HepG2 (cell line): Measurements from ENCODE around the gene CAST. TPM values are rescaled to one million over a fixed set of nuclear protein-coding genes. Genes with fewer than 3 reads are reported as not detected.

Experiments used
- CTCF ChIP-seq: sonication (generic); formaldehyde crosslinking; IDR thresholded peaks from 2 replicates; pipeline ENCODE4 v1.5.0; 2020; ENCODE audit warnings: mild to moderate bottlenecking, missing genetic modification reagents, moderate library complexity
- DNMT3B ChIP-seq: conservative IDR thresholded peaks from 2 replicates; pipeline ENCODE4 v1.6.1; 2016; ENCODE audit warnings: missing biosample characterization, control low read depth
- ETV6 ChIP-seq: sonication (generic); formaldehyde crosslinking; conservative IDR thresholded peaks from 2 replicates; pipeline ENCODE4 v1.4.0; 2020; ENCODE audit warnings: missing genetic modification reagents
- FOXA1 ChIP-seq, 2 experiments: fragments of 450-650 bp in 1 of 2; sonication (generic) in 1 of 2; formaldehyde crosslinking in 1 of 2; IDR thresholded peaks; 2 replicates each; pipeline versions ENCODE4 v1.4.0 to v1.6.1; 2016 to 2020; ENCODE audit warnings: missing genetic modification reagents in 1 of 2
- GFI1 ChIP-seq: sonication (generic); formaldehyde crosslinking; IDR thresholded peaks from 2 replicates; pipeline ENCODE4 v1.5.0; 2020; ENCODE audit warnings: missing genetic modification reagents, mild to moderate bottlenecking, borderline replicate concordance
- HMGXB3 ChIP-seq: sonication (generic); formaldehyde crosslinking; IDR thresholded peaks from 2 replicates; pipeline ENCODE4 v1.4.0; 2020; ENCODE audit warnings: missing genetic modification reagents, borderline replicate concordance
- HMGXB4 ChIP-seq, 2 experiments: sonication (generic) in 1 of 2; formaldehyde crosslinking in 1 of 2; IDR thresholded peaks; 2 replicates each; pipeline versions ENCODE4 v1.4.0 to v1.6.1; 2018 to 2020; ENCODE audit warnings: missing genetic modification reagents in 2 of 2, borderline replicate concordance in 1 of 2, low read depth in 1 of 2, mild to moderate bottlenecking in 1 of 2, missing biosample characterization in 1 of 2
- KLF13 ChIP-seq: sonication (generic); formaldehyde crosslinking; IDR thresholded peaks from 2 replicates; pipeline ENCODE4 v1.4.0; 2020; ENCODE audit warnings: mild to moderate bottlenecking, missing genetic modification reagents
- RXRA ChIP-seq: sonication (generic); formaldehyde crosslinking; IDR thresholded peaks from 2 replicates; pipeline ENCODE4 v1.5.1; 2020; ENCODE audit warnings: missing genetic modification reagents
- XRCC5 ChIP-seq: fragments of 200-400 bp; formaldehyde crosslinking; optimal IDR thresholded peaks from 2 replicates; pipeline ENCODE3; 2017; ENCODE audit warnings: mild to moderate bottlenecking, low read length
- ZFP41 ChIP-seq: sonication (generic); formaldehyde crosslinking; IDR thresholded peaks from 2 replicates; pipeline ENCODE4 v1.4.0; 2020; ENCODE audit warnings: mild to moderate bottlenecking, missing genetic modification reagents, borderline replicate concordance
- ZFP90 ChIP-seq: sonication (generic); formaldehyde crosslinking; IDR thresholded peaks from 2 replicates; pipeline ENCODE4 v1.8.0; 2022; ENCODE audit warnings: missing genetic modification reagents, mild to moderate bottlenecking, inconsistent platforms, borderline replicate concordance
- ZNF12 ChIP-seq: sonication (generic); formaldehyde crosslinking; IDR thresholded peaks from 2 replicates; pipeline ENCODE4 v1.5.0; 2020; ENCODE audit warnings: missing genetic modification reagents
- ZNF17 ChIP-seq: sonication (generic); formaldehyde crosslinking; IDR thresholded peaks from 2 replicates; pipeline ENCODE4 v1.5.0; 2020; ENCODE audit warnings: mild to moderate bottlenecking, missing genetic modification reagents
- ZNF335 ChIP-seq: sonication (generic); formaldehyde crosslinking; IDR thresholded peaks from 2 replicates; pipeline ENCODE4 v1.4.0; 2020; ENCODE audit warnings: missing genetic modification reagents
- ZNF343 ChIP-seq: sonication (generic); formaldehyde crosslinking; IDR thresholded peaks from 2 replicates; pipeline ENCODE4 v1.4.0; 2020; ENCODE audit warnings: mild to moderate bottlenecking, missing genetic modification reagents
- ZNF644 ChIP-seq: IDR thresholded peaks from 2 replicates; pipeline ENCODE4 v1.6.1; 2016; ENCODE audit warnings: low read depth
- ZNF691 ChIP-seq: sonication (generic); formaldehyde crosslinking; IDR thresholded peaks from 2 replicates; pipeline ENCODE4 v1.4.0; 2020; ENCODE audit warnings: missing genetic modification reagents, low read depth, mild to moderate bottlenecking, borderline replicate concordance
- ZSCAN12 ChIP-seq: sonication (generic); formaldehyde crosslinking; IDR thresholded peaks from 2 replicates; pipeline ENCODE4 v1.9.0; 2021; ENCODE audit warnings: mild to moderate bottlenecking, missing genetic modification reagents
- polyA plus RNA-seq, 8 experiments: library from polyadenylated mRNA; depleted of rRNA in 3 of 8; stranded (reverse) in 7 of 8; unstranded in 1 of 8; fragments of >200 nt; fragmentation: Illumina TruSeq in 4 of 8; extraction: Trizol in 4 of 8; gene quantifications; 2 replicates each; pipeline versions ENCODE4 v1.2.1 to v1.2.3, GENCODE V29; 2011 to 2016; ENCODE audit warnings: low read depth in 4 of 8, missing spikeins in 1 of 8, mixed read lengths in 1 of 8; ENCODE audit not compliant: insufficient read depth in 1 of 8
- total RNA-seq, 5 experiments: library from RNA; depleted of rRNA; stranded (reverse); fragments of >200 nt; fragmentation: Illumina TruSeq; extraction: Trizol; gene quantifications; 2 replicates each; pipeline ENCODE4 v1.2.3, GENCODE V29; 2016; ENCODE audit warnings: low read depth in 1 of 5

Gene CAST
- total and polyA plus RNA-seq, 2 of the 13 experiments (the other 11 are each of a cell fraction or from before 2014, with no cell fraction given), result 42.1 to 67.6 TPM

GRCh38 chr5:96807075-96807654 is 145.0 kb downstream of the CAST start (continued):
- no peak for TF ChIP-seq HMGXB3
- no peak for TF ChIP-seq ZNF644 (CRISPR knock-in tag)
- TF ChIP-seq FOXA1 (IDR thresholded peaks at IDR 0.05), result no peak
- peak; percentile 19; the same call in 1 of the 2 replicates for TF ChIP-seq FOXA1 (CRISPR knock-in tag; IDR thresholded peaks at IDR 0.05)
- TF ChIP-seq DNMT3B (CRISPR knock-in tag), result no peak
- TF ChIP-seq ZNF335 (CRISPR knock-in tag), result 0 out of 2 replicates have a peak, but pooled peaks have one; percentile 37
- TF ChIP-seq RXRA (CRISPR knock-in tag), result no peak
- no peak for TF ChIP-seq ZNF12 (CRISPR knock-in tag)
- TF ChIP-seq KLF13, result no peak
- 0 out of 4 replicates have a peak, but pooled peaks of 1 of the 2 experiments have one; percentile 13 for TF ChIP-seq HMGXB4 (CRISPR knock-in tag; IDR thresholded peaks at IDR 0.05; ENCODE audit: borderline replicate concordance in 1 of 2, low read depth in 1 of 2)
- TF ChIP-seq ZNF343, result peak; percentile 70; the same call in 1 of the 2 replicates
- no peak for TF ChIP-seq CTCF (CRISPR knock-in tag)
- no peak for TF ChIP-seq ZFP90
- peak; percentile 77; the same call in 1 of the 2 replicates for TF ChIP-seq ZNF691 (CRISPR knock-in tag)
- 0 out of 2 replicates have a peak, but pooled peaks have one; percentile 59 for TF ChIP-seq ETV6
- peak; percentile 18; the same call in 1 of the 2 replicates for TF ChIP-seq ZSCAN12 (CRISPR knock-in tag)
- no peak for TF ChIP-seq XRCC5
- no peak for TF ChIP-seq ZFP41 (CRISPR knock-in tag)
- TF ChIP-seq GFI1 (CRISPR knock-in tag), result peak; percentile 53; the same call in 1 of the 2 replicates
- 0 out of 2 replicates have a peak, but pooled peaks have one; percentile 78 for TF ChIP-seq ZNF17 (CRISPR knock-in tag)
